ENCODE results near the gene SIRT3.

The SIRT3 gene

DNA sequence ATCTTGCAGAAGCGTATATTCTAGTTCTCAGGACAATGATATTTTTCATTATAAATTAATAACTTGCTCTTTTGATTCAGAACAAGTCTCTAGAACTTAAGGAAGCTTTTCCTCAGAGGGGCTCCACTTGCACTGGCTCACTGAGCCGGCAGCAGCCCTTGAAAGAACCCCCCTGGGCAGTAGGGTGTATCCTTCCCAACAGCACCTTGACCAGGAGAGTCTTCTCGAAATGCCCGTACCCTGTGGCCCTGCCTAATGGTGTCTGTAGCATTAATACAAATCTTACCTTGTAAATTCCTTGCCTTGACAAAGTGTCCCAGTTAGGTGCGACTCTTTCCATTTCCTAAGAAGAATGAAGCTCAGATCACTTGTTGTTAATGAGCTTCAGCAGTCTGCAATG lies 14.1 kb upstream of the SIRT3 start:
- no peak overlapping the region for H4K91ac ChIP-seq (ENCODE audit: low read depth, low read length, poor library complexity)
- no peaks in the 10 kb centered on the region for H3K4me1 ChIP-seq (ENCODE audit: control insufficient read depth in 2 of 2, insufficient read depth in 1 of 2, low read depth in 1 of 2, low read length in 2 of 2)
- no peak overlapping the region for H4K8ac ChIP-seq (ENCODE audit: low read depth, low read length)
- no CpG with 5 or more reads among the region's 5 CpGs for WGBS, 2 donors (ENCODE audit: extremely low coverage in 2 of 2, insufficient read length in 2 of 2, insufficient replicate concordance in 1 of 2)
- no peak overlapping the region for H2BK5ac ChIP-seq (ENCODE audit: low read length)
- no peak overlapping the region for H3K4ac ChIP-seq (ENCODE audit: low read length)
- no peak overlapping the region for H3K14ac ChIP-seq (ENCODE audit: low read length)
- H3K27ac ChIP-seq (replicated peaks; ENCODE audit: low read length) = no peak overlapping the region
- H3K79me1 ChIP-seq (ENCODE audit: low read depth, low read length) = no peaks in the 10 kb centered on the region
- no peaks in the 10 kb centered on the region for H3K9me3 ChIP-seq (replicated peaks in 1 of 2; ENCODE audit: control insufficient read depth in 2 of 2, insufficient read depth in 1 of 2, low read depth in 1 of 2, low read length in 2 of 2)
- H2AFZ ChIP-seq (ENCODE audit: low read length) = no peak overlapping the region
- no peak overlapping the region for H2BK120ac ChIP-seq (ENCODE audit: low read depth, low read length)
- H3K36me3 ChIP-seq (replicated peaks in 1 of 2; ENCODE audit: control insufficient read depth in 2 of 2, insufficient read depth in 2 of 2, low read length in 2 of 2) = peaks cover 44 to 87% of the 10 kb centered on the region in 2 donors
- no peak overlapping the region for H3K23ac ChIP-seq (ENCODE audit: low read depth, low read length, poor library complexity)
- H3K4me3 ChIP-seq (ENCODE audit: low read length in 2 of 2) = no peak overlapping the region
- no peak for DNase-seq (ENCODE audit: low spot score)
- H3K27me3 ChIP-seq (ENCODE audit: control insufficient read depth in 3 of 3, insufficient read depth in 3 of 3, low read depth in 1 of 3, low read length in 3 of 3) = no peaks in the 10 kb centered on the region
- H3K4me2 ChIP-seq (ENCODE audit: insufficient read depth, low read length, poor library complexity, severe bottlenecking) = no peak overlapping the region
- H3K18ac ChIP-seq (ENCODE audit: low read length) = no peak overlapping the region
- no peak overlapping the region for H2AK5ac ChIP-seq (ENCODE audit: low read depth, low read length)
- H3K9ac ChIP-seq (ENCODE audit: low read depth, low read length, poor library complexity) = no peak overlapping the region
- H2BK15ac ChIP-seq (ENCODE audit: low read length) = no peak overlapping the region
- no peak overlapping the region for H2BK12ac ChIP-seq (ENCODE audit: low read length)

DNA sequence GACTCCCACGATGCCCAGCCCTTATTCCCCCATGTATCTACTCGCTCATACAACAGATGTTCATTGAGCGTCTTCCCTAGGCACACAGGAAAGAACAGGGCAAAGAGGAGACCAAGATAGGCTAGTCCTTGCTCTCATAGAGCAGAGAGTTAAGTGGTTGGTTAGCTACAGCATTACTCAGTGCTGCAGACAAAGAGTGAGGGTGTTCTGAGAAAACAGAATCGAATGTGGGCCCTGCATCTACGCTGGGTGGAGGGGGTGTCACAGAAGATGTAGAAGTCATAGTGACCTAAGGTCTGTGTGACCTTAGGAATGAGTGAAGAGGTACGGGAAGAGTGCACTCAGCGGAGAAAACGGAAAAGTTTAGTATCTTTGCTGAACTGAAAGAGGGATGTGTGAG lies 12.9 kb upstream of the SIRT3 start:
- Histone ChIP-seq H2AK5ac (ENCODE audit: low read depth, low read length) (no peak overlapping the region), H4K8ac (ENCODE audit: low read depth, low read length) (no peak overlapping the region), H4K91ac (ENCODE audit: low read depth, low read length, poor library complexity) (no peak overlapping the region), H3K9ac (ENCODE audit: low read depth, low read length, poor library complexity) (no peak overlapping the region), H2AFZ (ENCODE audit: low read length) (no peak overlapping the region), H3K79me1 (ENCODE audit: low read depth, low read length) (peaks cover 4% of the 10 kb centered on the region), H3K4me3 (ENCODE audit: low read length in 2 of 2) (no peak overlapping the region), H3K18ac (ENCODE audit: low read length) (no peak overlapping the region), H3K9me3 (replicated peaks in 1 of 2; ENCODE audit: control insufficient read depth in 2 of 2, insufficient read depth in 1 of 2, low read depth in 1 of 2, low read length in 2 of 2) (no peaks in the 10 kb centered on the region), H2BK15ac (ENCODE audit: low read length) (no peak overlapping the region), H3K14ac (ENCODE audit: low read length) (no peak overlapping the region), H2BK12ac (ENCODE audit: low read length) (no peak overlapping the region), H3K27ac (replicated peaks; ENCODE audit: low read length) (no peak overlapping the region), H3K27me3 (ENCODE audit: control insufficient read depth in 3 of 3, insufficient read depth in 3 of 3, low read depth in 1 of 3, low read length in 3 of 3) (no peaks in the 10 kb centered on the region), H3K4me2 (ENCODE audit: insufficient read depth, low read length, poor library complexity, severe bottlenecking) (no peak overlapping the region), H3K4ac (ENCODE audit: low read length) (no peak overlapping the region), H3K23ac (ENCODE audit: low read depth, low read length, poor library complexity) (no peak overlapping the region), H3K36me3 (replicated peaks in 1 of 2; ENCODE audit: control insufficient read depth in 2 of 2, insufficient read depth in 2 of 2, low read length in 2 of 2) (peaks cover 47 to 99% of the 10 kb centered on the region in 2 donors), H2BK5ac (ENCODE audit: low read length) (no peak overlapping the region), H2BK120ac (ENCODE audit: low read depth, low read length) (no peak overlapping the region), H3K4me1 (ENCODE audit: control insufficient read depth in 2 of 2, insufficient read depth in 1 of 2, low read depth in 1 of 2, low read length in 2 of 2) (no peaks in the 10 kb centered on the region)
- no peak for DNase-seq (ENCODE audit: low spot score)
- WGBS, 2 donors (ENCODE audit: extremely low coverage in 2 of 2, insufficient read length in 2 of 2, insufficient replicate concordance in 1 of 2) = no CpG with 5 or more reads among the region's 8 CpGs

DNA sequence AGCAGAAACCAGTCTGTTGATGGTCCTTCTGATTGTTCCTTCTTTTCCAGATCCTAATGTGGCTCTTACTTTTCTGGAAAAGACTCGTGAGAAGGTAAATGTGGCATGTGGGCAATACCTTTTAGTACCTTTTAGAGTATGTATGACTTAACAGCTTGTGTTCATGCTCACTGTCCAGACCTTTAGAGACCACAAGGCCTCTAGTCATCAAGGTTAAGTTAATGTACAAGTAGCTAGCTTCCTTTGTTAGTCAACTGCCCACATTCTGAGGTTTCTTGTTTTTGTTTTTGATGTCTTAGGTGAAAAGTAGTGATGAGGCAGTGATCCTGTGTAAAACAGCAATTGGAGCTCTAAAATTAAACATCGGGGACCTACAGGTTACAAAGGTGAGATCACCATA lies 8.2 kb upstream of the SIRT3 start:
- Histone ChIP-seq H2BK120ac (ENCODE audit: low read depth, low read length) (no peak overlapping the region), H3K27me3 (ENCODE audit: control insufficient read depth in 3 of 3, insufficient read depth in 3 of 3, low read depth in 1 of 3, low read length in 3 of 3) (no peaks in the 10 kb centered on the region), H3K4me2 (ENCODE audit: insufficient read depth, low read length, poor library complexity, severe bottlenecking) (no peak overlapping the region), H3K36me3 (replicated peaks in 1 of 2; ENCODE audit: control insufficient read depth in 2 of 2, insufficient read depth in 2 of 2, low read length in 2 of 2) (peaks cover 24 to 97% of the 10 kb centered on the region in 2 donors), H2BK15ac (ENCODE audit: low read length) (no peak overlapping the region), H3K23ac (ENCODE audit: low read depth, low read length, poor library complexity) (no peak overlapping the region), H3K9ac (ENCODE audit: low read depth, low read length, poor library complexity) (no peak overlapping the region), H4K8ac (ENCODE audit: low read depth, low read length) (no peak overlapping the region), H3K4me3 (ENCODE audit: low read length in 2 of 2) (no peak overlapping the region), H3K14ac (ENCODE audit: low read length) (no peak overlapping the region), H3K79me1 (ENCODE audit: low read depth, low read length) (peaks cover 4% of the 10 kb centered on the region), H2BK12ac (ENCODE audit: low read length) (no peak overlapping the region), H2AK5ac (ENCODE audit: low read depth, low read length) (no peak overlapping the region), H2AFZ (ENCODE audit: low read length) (no peak overlapping the region), H3K9me3 (replicated peaks in 1 of 2; ENCODE audit: control insufficient read depth in 2 of 2, insufficient read depth in 1 of 2, low read depth in 1 of 2, low read length in 2 of 2) (no peaks in the 10 kb centered on the region), H4K91ac (ENCODE audit: low read depth, low read length, poor library complexity) (no peak overlapping the region), H3K18ac (ENCODE audit: low read length) (no peak overlapping the region), H3K4me1 (ENCODE audit: control insufficient read depth in 2 of 2, insufficient read depth in 1 of 2, low read depth in 1 of 2, low read length in 2 of 2) (no peaks in the 10 kb centered on the region), H2BK5ac (ENCODE audit: low read length) (no peak overlapping the region), H3K27ac (replicated peaks; ENCODE audit: low read length) (no peak overlapping the region), H3K4ac (ENCODE audit: low read length) (no peak overlapping the region)
- DNase-seq (ENCODE audit: low spot score) = no peak
- no CpG with 5 or more reads among the region's 2 CpGs for WGBS, 2 donors (ENCODE audit: extremely low coverage in 2 of 2, insufficient read length in 2 of 2, insufficient replicate concordance in 1 of 2)

DNA sequence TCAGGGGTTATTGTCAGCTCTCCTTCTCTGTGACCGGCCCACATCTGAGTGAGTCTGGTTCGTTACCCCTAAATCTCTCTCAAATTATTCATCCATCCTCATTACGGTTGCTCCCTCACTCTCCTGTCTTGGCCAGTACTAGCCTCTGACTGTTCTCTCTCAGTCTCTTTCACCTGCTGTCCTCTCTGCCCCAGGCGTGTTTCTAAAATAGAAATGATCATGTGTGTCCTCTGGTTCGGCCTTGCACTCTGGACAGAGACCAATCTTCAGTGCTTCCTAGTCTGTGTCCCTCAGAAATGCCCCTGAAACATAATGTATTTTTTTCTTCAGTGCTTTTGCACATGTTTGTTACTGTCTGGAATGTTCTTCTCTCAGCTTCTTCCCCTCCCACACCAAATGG lies 5.5 kb upstream of the SIRT3 start:
- Histone ChIP-seq H2BK5ac (ENCODE audit: low read length) (no peak overlapping the region), H3K14ac (ENCODE audit: low read length) (no peak overlapping the region), H3K79me1 (ENCODE audit: low read depth, low read length) (peaks cover 9% of the 10 kb centered on the region), H3K23ac (ENCODE audit: low read depth, low read length, poor library complexity) (no peak overlapping the region), H3K4me3 (ENCODE audit: low read length in 2 of 2) (no peak overlapping the region), H3K4me2 (ENCODE audit: insufficient read depth, low read length, poor library complexity, severe bottlenecking) (no peak overlapping the region), H3K27ac (replicated peaks; ENCODE audit: low read length) (no peak overlapping the region), H2AK5ac (ENCODE audit: low read depth, low read length) (no peak overlapping the region), H3K18ac (ENCODE audit: low read length) (no peak overlapping the region), H2AFZ (ENCODE audit: low read length) (no peak overlapping the region), H4K8ac (ENCODE audit: low read depth, low read length) (no peak overlapping the region), H3K4me1 (ENCODE audit: control insufficient read depth in 2 of 2, insufficient read depth in 1 of 2, low read depth in 1 of 2, low read length in 2 of 2) (no peaks in the 10 kb centered on the region), H3K36me3 (replicated peaks in 1 of 2; ENCODE audit: control insufficient read depth in 2 of 2, insufficient read depth in 2 of 2, low read length in 2 of 2) (peaks cover 14 to 78% of the 10 kb centered on the region in 2 donors), H3K27me3 (ENCODE audit: control insufficient read depth in 3 of 3, insufficient read depth in 3 of 3, low read depth in 1 of 3, low read length in 3 of 3) (no peaks in the 10 kb centered on the region), H2BK12ac (ENCODE audit: low read length) (no peak overlapping the region), H3K9ac (ENCODE audit: low read depth, low read length, poor library complexity) (no peak overlapping the region), H2BK15ac (ENCODE audit: low read length) (no peak overlapping the region), H2BK120ac (ENCODE audit: low read depth, low read length) (no peak overlapping the region), H4K91ac (ENCODE audit: low read depth, low read length, poor library complexity) (no peak overlapping the region), H3K9me3 (replicated peaks in 1 of 2; ENCODE audit: control insufficient read depth in 2 of 2, insufficient read depth in 1 of 2, low read depth in 1 of 2, low read length in 2 of 2) (no peaks in the 10 kb centered on the region), H3K4ac (ENCODE audit: low read length) (no peak overlapping the region)
- WGBS, 2 donors (ENCODE audit: extremely low coverage in 2 of 2, insufficient read length in 2 of 2, insufficient replicate concordance in 1 of 2) = no CpG with 5 or more reads among the region's 5 CpGs
- DNase-seq (ENCODE audit: low spot score) = no peak
